ENCODE results near the gene RAB7B.

GRCh38 chr1:206015071-206015470 lies 11.9 kb upstream of the RAB7B start:
- TF ChIP-seq CTCF (IDR thresholded peaks at IDR 0.05 in 4 of 5, conservative IDR thresholded peaks at IDR 0.05 in 1 of 5) (no peak), POLR2A (IDR thresholded peaks at IDR 0.05) (no peak)
